Keratinocyte (primary cell): ENCODE data around the gene HS6ST3. TPM values are rescaled to one million over a fixed set of nuclear protein-coding genes. Genes with fewer than 3 reads are reported as not detected.

Experiments used
- DNase-seq: peaks from one replicate; pipeline ENCODE4 v3.0.0-alpha.2; 2011; ENCODE audit warnings: low read depth, missing footprints, low spot score
- FAIRE-seq: peaks from 2 replicates; lab custom pipeline; 2011; peaks lifted over from hg19 to GRCh38; lab: Jason Lieb, UNC
- H2AFZ ChIP-seq: 2 replicates; pipeline ENCODE4 v1.6.0; 2012; ENCODE audit warnings: low read length, control low read depth, inconsistent platforms; ENCODE audit not compliant: control insufficient read depth
- H3K27ac ChIP-seq: 2 replicates; pipeline ENCODE4 v1.5.1; 2011; ENCODE audit warnings: low read length; ENCODE audit not compliant: control insufficient read depth, insufficient read depth
- H3K27me3 ChIP-seq: 3 replicates; pipeline ENCODE4 v1.6.0; 2011; ENCODE audit warnings: low read length; ENCODE audit not compliant: control insufficient read depth, insufficient read depth; ENCODE audit errors: extremely low read depth
- H3K36me3 ChIP-seq, 2 experiments: 2 replicates in 1 of 2; 3 replicates in 1 of 2; pipeline ENCODE4 v1.5.1; 2011; ENCODE audit warnings: low read length in 2 of 2, mild to moderate bottlenecking in 1 of 2; ENCODE audit not compliant: control insufficient read depth in 2 of 2, insufficient read depth in 2 of 2; ENCODE audit errors: extremely low read depth in 1 of 2
- H3K4me1 ChIP-seq: 3 replicates; pipeline ENCODE4 v1.5.1; 2011; ENCODE audit warnings: low read length; ENCODE audit not compliant: control insufficient read depth, insufficient read depth; ENCODE audit errors: extremely low read depth
- H3K4me2 ChIP-seq: 3 replicates; pipeline ENCODE4 v1.6.0; 2011; ENCODE audit warnings: low read depth, low read length; ENCODE audit not compliant: control insufficient read depth, insufficient read depth; ENCODE audit errors: extremely low read depth
- H3K4me3 ChIP-seq, 3 experiments: fragments of 200-600 bp in 1 of 3; sonication (generic) in 1 of 3; 2 replicates in 2 of 3; 3 replicates in 1 of 3; pipeline ENCODE4 v1.5.1; 2011 to 2016; ENCODE audit warnings: low read length in 3 of 3, mild to moderate bottlenecking in 3 of 3, control low read depth in 2 of 3, inconsistent platforms in 1 of 3, low read depth in 1 of 3, mixed read lengths in 1 of 3, mixed run types in 1 of 3, moderate library complexity in 1 of 3; ENCODE audit not compliant: control insufficient read depth in 2 of 3, insufficient read depth in 2 of 3; ENCODE audit errors: extremely low read depth in 1 of 3
- H3K79me2 ChIP-seq: 2 replicates; pipeline ENCODE4 v1.6.0; 2012; ENCODE audit warnings: low read length; ENCODE audit not compliant: control insufficient read depth, insufficient read depth
- H3K9ac ChIP-seq: 3 replicates; pipeline ENCODE4 v1.6.0; 2011; ENCODE audit warnings: low read length; ENCODE audit not compliant: control insufficient read depth, insufficient read depth; ENCODE audit errors: extremely low read depth
- H3K9me1 ChIP-seq: 3 replicates; pipeline ENCODE4 v1.6.0; 2011; ENCODE audit warnings: low read length; ENCODE audit not compliant: control insufficient read depth, insufficient read depth; ENCODE audit errors: extremely low read depth
- H3K9me3 ChIP-seq: 2 replicates; pipeline ENCODE4 v1.5.1; 2012; ENCODE audit warnings: low read depth, low read length; ENCODE audit not compliant: control insufficient read depth
- H4K20me1 ChIP-seq: 3 replicates; pipeline ENCODE4 v1.6.0; 2011; ENCODE audit warnings: low read length; ENCODE audit not compliant: control insufficient read depth, insufficient read depth; ENCODE audit errors: extremely low read depth
- CTCF ChIP-seq, 3 experiments: IDR thresholded peaks in 1 of 3; conservative IDR thresholded peaks in 1 of 3; optimal IDR thresholded peaks in 1 of 3; 2 replicates in 2 of 3; 3 replicates in 1 of 3; pipeline versions ENCODE3 to v1.5.1; 2011; ENCODE audit warnings: low read length in 3 of 3, mild to moderate bottlenecking in 3 of 3, moderate library complexity in 2 of 3, control low read depth in 1 of 3, inconsistent platforms in 1 of 3; ENCODE audit not compliant: insufficient read depth in 2 of 3; ENCODE audit errors: extremely low read depth in 1 of 3
- EZH2 ChIP-seq: IDR thresholded peaks from one replicate; pipeline ENCODE4 v1.6.1; 2012; ENCODE audit warnings: inconsistent platforms, mild to moderate bottlenecking, low read length, moderate library complexity
- dilution Hi-C: fragments of 300-500 bp; cut with MboI; formaldehyde crosslinking; loops from one replicate; pipeline ENCODE4 v1.7.0; 2020; ENCODE audit warnings: low sequenced_read_pairs; ENCODE audit not compliant: extremely low pct_ligation_motif_present
- polyA plus RNA-seq, 5 experiments: library from polyadenylated mRNA; depleted of rRNA in 3 of 5; stranded (reverse) in 3 of 5; stranded (forward) in 1 of 5; unstranded in 1 of 5; fragments of >200 nt; gene quantifications; 1 replicate in 1 of 5; 2 replicates in 3 of 5; 3 replicates in 1 of 5; pipeline versions ENCODE4 v1.2.1 to v1.2.3, GENCODE V29; 2011 to 2012; ENCODE audit warnings: missing spikeins in 2 of 5, low read depth in 1 of 5, low replicate concordance in 1 of 5

Gene HS6ST3
- polyA plus RNA-seq, 1 donor (not counting 4 experiments of a cell fraction or from before 2014, with no cell fraction given) = 0.03 TPM

GRCh38 chr13:96862093-96862492 is 772.2 kb downstream of the HS6ST3 start:
- no peak for FAIRE-seq
- no peak for TF ChIP-seq CTCF (optimal IDR thresholded peaks at IDR 0.05 in 1 of 3, IDR thresholded peaks at IDR 0.05 in 1 of 3, conservative IDR thresholded peaks at IDR 0.05 in 1 of 3; ENCODE audit: extremely low read depth in 1 of 3, insufficient read depth in 2 of 3, low read length in 3 of 3)
- dilution Hi-C loops = no loop called here

GRCh38 chr13:96862999-96863398 is 773.1 kb downstream of the HS6ST3 start:
- DNase-seq = no peak
- no peaks in the 10 kb centered on the region for H3K79me2 ChIP-seq
- H3K27ac ChIP-seq = no peak overlapping the region

More at GRCh38 chr13:96862093-96862492, 772.2 kb downstream of the HS6ST3 start:
- Histone ChIP-seq H4K20me1 (no peaks in the 10 kb centered on the region), H3K27ac (no peak overlapping the region), H3K79me2 (no peaks in the 10 kb centered on the region), H3K4me3 (no peak overlapping the region), H2AFZ (no peak overlapping the region), H3K9ac (no peak overlapping the region), H3K4me1 (no peaks in the 10 kb centered on the region), H3K9me1 (no peaks in the 10 kb centered on the region), H3K4me2 (no peak overlapping the region), H3K27me3 (no peaks in the 10 kb centered on the region), H3K9me3 (no peaks in the 10 kb centered on the region), H3K36me3 (no peaks in the 10 kb centered on the region)
- DNase-seq = no peak

More at GRCh38 chr13:96862999-96863398, 773.1 kb downstream of the HS6ST3 start:
- no peak for FAIRE-seq
- H3K4me2 ChIP-seq = no peak overlapping the region
- H3K36me3 ChIP-seq = no peaks in the 10 kb centered on the region
- dilution Hi-C loops = no loop called here
- no peaks in the 10 kb centered on the region for H3K27me3 ChIP-seq
- H4K20me1 ChIP-seq = no peaks in the 10 kb centered on the region
- H3K9me3 ChIP-seq = no peaks in the 10 kb centered on the region
- H3K4me3 ChIP-seq = no peak overlapping the region
- TF ChIP-seq EZH2 (no peak), CTCF (optimal IDR thresholded peaks at IDR 0.05 in 1 of 3, IDR thresholded peaks at IDR 0.05 in 1 of 3, conservative IDR thresholded peaks at IDR 0.05 in 1 of 3; ENCODE audit: extremely low read depth in 1 of 3, insufficient read depth in 2 of 3, low read length in 3 of 3) (no peak)
- no peak overlapping the region for H3K9ac ChIP-seq
- no peaks in the 10 kb centered on the region for H3K4me1 ChIP-seq
- no peaks in the 10 kb centered on the region for H3K9me1 ChIP-seq
- no peak overlapping the region for H2AFZ ChIP-seq
